ENCODE measurements around the gene DAZAP1. TPM values are rescaled to one million over a fixed set of nuclear protein-coding genes. Genes with fewer than 3 reads are reported as not detected.
A peak's percentile ranks its signal among the peaks of the same experiment; 100 is the strongest.
"Not testable (repeated sequence)": the region's sequence is repeated elsewhere in the genome, so short reads cannot be mapped to it uniquely, and the experiment has no call there.

The DAZAP1 gene
- total and polyA plus RNA-seq, 2 experiments from 2014 or later, result 35.8 to 46.8 TPM

DNA sequence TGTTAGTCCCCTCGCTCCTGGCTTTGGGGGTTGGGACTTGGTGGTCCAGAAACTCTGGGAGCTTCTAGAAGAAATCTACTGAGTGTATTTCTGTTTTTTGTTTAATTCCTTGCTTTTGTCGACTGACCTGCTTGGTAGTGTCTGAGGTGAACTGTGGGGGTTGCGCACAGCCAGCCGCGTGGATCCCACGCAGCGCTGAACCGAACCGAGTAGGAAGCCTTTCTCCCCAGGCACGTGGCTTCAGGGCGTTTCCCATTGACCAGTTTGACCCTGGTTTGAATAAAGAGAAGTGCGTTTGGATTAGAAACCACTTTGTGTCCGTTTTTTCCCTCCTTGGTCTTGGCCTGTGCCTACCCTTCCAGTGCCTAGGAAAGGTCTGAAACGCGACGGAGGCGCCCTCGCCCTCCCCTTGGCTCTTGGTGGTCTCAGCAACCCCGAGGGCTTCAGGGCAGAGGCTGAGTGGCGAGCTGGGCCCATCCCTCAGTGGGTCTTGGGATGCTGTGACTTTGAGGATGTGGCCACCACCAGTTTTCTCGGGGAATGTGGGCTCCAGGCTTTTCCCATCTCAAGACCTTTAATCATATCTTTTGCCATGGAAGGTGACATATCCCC is 28.1 kb downstream of the DAZAP1 start:
- no peak overlapping the region for H3K4me3 ChIP-seq
- H3K79me2 ChIP-seq, result peaks cover 28% of the 10 kb centered on the region
- H4K20me1 ChIP-seq (ENCODE audit: insufficient read depth, poor library complexity, severe bottlenecking), result peaks cover 17% of the 10 kb centered on the region
- H3K4me1 ChIP-seq (ENCODE audit: insufficient read depth), result peaks cover 5% of the 10 kb centered on the region
- no peak overlapping the region for H2AFZ ChIP-seq
- no peak for TF ChIP-seq CTCF (IDR thresholded peaks at IDR 0.05; ENCODE audit: poor library complexity)
- no peak for TF ChIP-seq EZH2 (IDR thresholded peaks at IDR 0.05; ENCODE audit: borderline replicate concordance)
- TF ChIP-seq EZH2phosphoT487 (IDR thresholded peaks at IDR 0.05; ENCODE audit: low read depth, severe bottlenecking, unreplicated experiment), result no peak
- no peaks in the 10 kb centered on the region for H3K9me2 ChIP-seq (replicated peaks; ENCODE audit: insufficient read depth)
- no peaks in the 10 kb centered on the region for H3K36me3 ChIP-seq (replicated peaks; ENCODE audit: insufficient read depth, low read depth)
- H3K27ac ChIP-seq, result no peak overlapping the region
- H3K4me2 ChIP-seq, result no peak overlapping the region
- 95% methylated on average over 21 of the region's 21 CpGs for WGBS (ENCODE audit: low lambda C conversion rate, missing lambda C conversion rate)
- no peaks in the 10 kb centered on the region for H3K27me3 ChIP-seq
- no peak for DNase-seq (ENCODE audit: low spot score)
- no peaks in the 10 kb centered on the region for H3K9me3 ChIP-seq (ENCODE audit: low read depth)

DNA sequence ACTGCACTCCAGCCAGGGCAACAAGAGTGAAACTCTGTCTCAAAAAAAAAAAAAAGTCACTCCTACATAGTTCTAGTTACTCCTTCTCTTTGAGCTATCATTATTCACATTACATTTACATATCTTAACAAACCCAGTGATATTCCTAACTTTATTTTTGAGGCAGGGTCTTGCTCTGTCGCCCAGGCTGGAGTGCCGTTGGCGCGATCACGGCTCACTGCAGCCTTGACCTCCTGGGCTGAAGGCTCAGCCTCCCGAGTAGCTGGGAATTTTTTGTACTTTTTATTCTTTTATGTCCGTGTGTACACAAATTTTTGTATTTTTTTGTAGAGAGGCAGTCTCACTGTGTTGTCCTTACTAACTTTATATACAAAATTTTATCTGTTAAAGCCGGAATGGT is 30.2 kb downstream of the DAZAP1 start:
- Histone ChIP-seq H3K9me2 (replicated peaks; ENCODE audit: insufficient read depth) (no peaks in the 10 kb centered on the region), H3K4me2 (peak overlapping the region; percentile 51), H3K4me1 (ENCODE audit: insufficient read depth) (peaks cover 5% of the 10 kb centered on the region), H3K4me3 (no peak overlapping the region), H3K27me3 (no peaks in the 10 kb centered on the region), H3K36me3 (replicated peaks; ENCODE audit: insufficient read depth, low read depth) (no peaks in the 10 kb centered on the region), H3K79me2 (peaks cover 28% of the 10 kb centered on the region), H2AFZ (no peak overlapping the region), H3K9me3 (ENCODE audit: low read depth) (no peaks in the 10 kb centered on the region), H4K20me1 (ENCODE audit: insufficient read depth, poor library complexity, severe bottlenecking) (peaks cover 36% of the 10 kb centered on the region), H3K27ac (peak overlapping the region; percentile 76)
- TF ChIP-seq EZH2 (IDR thresholded peaks at IDR 0.05; ENCODE audit: borderline replicate concordance) (no peak), EZH2phosphoT487 (IDR thresholded peaks at IDR 0.05; ENCODE audit: low read depth, severe bottlenecking, unreplicated experiment) (no peak)
- WGBS (ENCODE audit: low lambda C conversion rate, missing lambda C conversion rate), result 76% methylated on average over 8 of the region's 8 CpGs
- no peak for DNase-seq (ENCODE audit: low spot score)

DNA sequence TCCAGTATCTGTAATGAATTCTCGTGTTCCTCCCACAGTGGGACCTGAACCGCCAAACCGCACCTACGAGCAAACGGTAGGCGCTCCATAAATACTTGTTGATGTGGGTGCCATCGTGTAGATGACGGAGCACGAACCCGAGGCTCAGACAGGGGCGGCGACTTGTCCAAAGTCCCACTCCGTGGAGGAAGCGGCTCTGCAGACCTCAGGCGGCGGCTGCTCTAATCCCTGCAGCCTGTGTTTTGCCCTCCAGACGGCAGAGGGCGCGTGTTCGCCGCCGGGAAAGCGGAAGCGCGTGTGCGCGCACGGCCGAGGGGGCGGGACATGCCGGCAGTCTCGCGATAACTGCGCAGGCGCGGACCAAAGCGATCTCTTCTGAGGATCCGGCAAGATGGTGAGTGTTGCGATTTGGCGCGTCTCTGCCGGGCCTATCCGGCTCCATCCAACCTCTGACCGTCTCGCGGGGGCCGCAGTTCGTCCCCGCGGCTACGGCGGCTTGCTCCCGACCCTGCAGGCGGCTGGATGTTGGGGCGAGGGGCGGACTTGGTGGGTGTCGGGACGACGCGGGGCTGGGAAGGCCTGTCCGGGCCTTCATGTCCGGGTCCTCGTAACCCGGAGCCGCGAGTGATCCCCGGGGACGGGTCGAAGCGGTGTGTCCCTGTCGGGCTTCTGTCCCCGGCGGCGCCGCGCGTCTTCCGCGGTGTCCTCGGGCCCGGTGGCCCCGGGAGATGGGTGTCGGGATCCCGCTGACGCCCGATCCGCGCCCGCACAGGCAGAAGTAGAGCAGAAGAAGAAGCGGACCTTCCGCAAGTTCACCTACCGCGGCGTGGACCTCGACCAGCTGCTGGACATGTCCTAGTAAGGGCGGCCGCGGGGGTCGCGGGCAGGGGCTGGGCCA is 30.9 kb downstream of the DAZAP1 start, which contains the start of gene RPS15:
Gene RPS15, plus strand, starts transcription at position 362 of the 898 bp plus-strand sequence. Its CDS starts 30 bp downstream, at position 392.
- H3K9me3 ChIP-seq (ENCODE audit: low read depth), result no peaks in the 10 kb centered on the region
- peak; percentile 98 for DNase-seq (ENCODE audit: low spot score)
- H3K36me3 ChIP-seq (replicated peaks; ENCODE audit: insufficient read depth, low read depth), result no peaks in the 10 kb centered on the region
- 2% methylated on average over 98 of the region's 100 CpGs for WGBS (ENCODE audit: low lambda C conversion rate, missing lambda C conversion rate)
- no peaks in the 10 kb centered on the region for H3K9me2 ChIP-seq (replicated peaks; ENCODE audit: insufficient read depth)
- peak; percentile 95 for TF ChIP-seq CTCF (IDR thresholded peaks at IDR 0.05; ENCODE audit: poor library complexity)
- no peak for TF ChIP-seq EZH2phosphoT487 (IDR thresholded peaks at IDR 0.05; ENCODE audit: low read depth, severe bottlenecking, unreplicated experiment)
- H4K20me1 ChIP-seq (ENCODE audit: insufficient read depth, poor library complexity, severe bottlenecking), result peaks cover 41% of the 10 kb centered on the region
- H3K4me3 ChIP-seq, result peak within 1 kb of the TSS; percentile 59
- H3K27ac ChIP-seq, result peak within 1 kb of the TSS; percentile 95
- peaks cover 28% of the 10 kb centered on the region for H3K79me2 ChIP-seq
- H3K4me2 ChIP-seq, result peak within 1 kb of the TSS; percentile 98
- no peaks in the 10 kb centered on the region for H3K27me3 ChIP-seq
- peak within 1 kb of the TSS; percentile 22 for H2AFZ ChIP-seq
- H3K4me1 ChIP-seq (ENCODE audit: insufficient read depth), result peaks cover 5% of the 10 kb centered on the region

DNA sequence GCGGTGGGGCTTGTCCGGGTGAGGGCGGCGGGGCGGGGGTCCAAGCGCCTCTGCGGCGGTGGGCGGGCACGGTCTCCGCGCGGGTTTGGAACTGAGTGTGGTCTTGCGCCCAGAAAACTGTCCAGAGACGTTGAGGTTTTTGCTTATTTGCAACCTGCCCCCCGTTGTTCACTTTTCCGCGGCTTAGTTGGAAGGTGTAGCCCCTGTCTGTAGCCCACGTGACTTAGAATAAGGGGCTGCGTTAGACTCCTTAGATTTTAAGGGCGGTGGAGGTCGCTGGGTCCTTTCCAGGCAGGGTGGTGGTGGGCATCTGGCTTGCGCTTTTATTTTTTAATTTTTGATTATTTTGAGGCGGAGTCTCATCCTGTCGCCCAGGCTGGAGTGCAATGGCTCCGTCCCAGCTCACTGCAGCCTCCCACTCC is 31.6 kb downstream of the DAZAP1 start:
- Histone ChIP-seq H3K9me3 (ENCODE audit: low read depth) (no peaks in the 10 kb centered on the region), H3K4me3 (peak overlapping the region; percentile 59), H3K4me1 (ENCODE audit: insufficient read depth) (peaks cover 9% of the 10 kb centered on the region), H3K27ac (peak overlapping the region; percentile 95), H2AFZ (no peak overlapping the region), H3K79me2 (peaks cover 28% of the 10 kb centered on the region), H3K36me3 (replicated peaks; ENCODE audit: insufficient read depth, low read depth) (no peaks in the 10 kb centered on the region), H3K9me2 (replicated peaks; ENCODE audit: insufficient read depth) (no peaks in the 10 kb centered on the region), H3K4me2 (peak overlapping the region; percentile 98), H3K27me3 (no peaks in the 10 kb centered on the region), H4K20me1 (ENCODE audit: insufficient read depth, poor library complexity, severe bottlenecking) (peaks cover 41% of the 10 kb centered on the region)
- 3% methylated on average over 14 of the region's 26 CpGs for WGBS (ENCODE audit: low lambda C conversion rate, missing lambda C conversion rate)
- peak; percentile 39 for DNase-seq (ENCODE audit: low spot score)
- no peak for TF ChIP-seq EZH2phosphoT487 (IDR thresholded peaks at IDR 0.05; ENCODE audit: low read depth, severe bottlenecking, unreplicated experiment)
- TF ChIP-seq EZH2 (IDR thresholded peaks at IDR 0.05; ENCODE audit: borderline replicate concordance), result no peak
- TF ChIP-seq CTCF (IDR thresholded peaks at IDR 0.05; ENCODE audit: poor library complexity), result no peak

DNA sequence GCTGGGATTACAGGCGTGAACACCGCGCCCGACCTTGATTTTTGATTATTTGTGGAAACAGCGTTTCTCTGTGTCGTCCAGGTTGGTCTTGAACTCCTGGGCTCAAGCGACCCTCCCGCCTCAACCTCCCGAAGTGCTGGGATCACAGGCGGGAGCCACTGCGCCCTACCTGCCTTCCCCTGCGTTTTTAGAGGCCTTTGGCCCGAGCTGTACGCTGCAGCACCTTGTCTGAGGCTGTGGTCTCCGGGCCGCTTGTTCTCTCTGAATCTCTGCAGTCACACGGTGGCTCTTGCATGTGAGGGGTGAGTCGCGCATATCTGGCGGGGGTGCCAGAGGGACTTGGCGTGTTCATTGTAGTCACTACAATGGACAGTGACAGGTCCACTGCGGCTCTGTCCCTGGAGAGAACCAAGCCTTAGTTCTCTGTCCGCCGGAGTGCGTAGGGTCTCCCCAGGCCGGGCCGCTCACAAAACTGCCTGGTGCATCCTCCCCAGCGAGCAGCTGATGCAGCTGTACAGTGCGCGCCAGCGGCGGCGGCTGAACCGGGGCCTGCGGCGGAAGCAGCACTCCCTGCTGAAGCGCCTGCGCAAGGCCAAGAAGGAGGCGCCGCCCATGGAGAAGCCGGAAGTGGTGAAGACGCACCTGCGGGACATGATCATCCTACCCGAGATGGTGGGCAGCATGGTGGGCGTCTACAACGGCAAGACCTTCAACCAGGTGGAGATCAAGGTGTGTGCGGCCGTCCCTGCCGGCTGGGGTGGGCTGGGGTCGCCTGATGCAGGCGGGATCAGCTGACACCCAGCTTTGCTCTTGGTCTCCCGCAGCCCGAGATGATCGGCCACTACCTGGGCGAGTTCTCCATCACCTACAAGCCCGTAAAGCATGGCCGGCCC is 32.4 kb downstream of the DAZAP1 start:
- not testable (repeated sequence) for H3K9me3 ChIP-seq (ENCODE audit: low read depth); H3K27me3 ChIP-seq; H3K27ac ChIP-seq; H3K36me3 ChIP-seq (replicated peaks; ENCODE audit: insufficient read depth, low read depth); H3K9me2 ChIP-seq (replicated peaks; ENCODE audit: insufficient read depth); DNase-seq (ENCODE audit: low spot score); H2AFZ ChIP-seq
- peaks cover 28% of the 10 kb centered on the region for H3K79me2 ChIP-seq
- peaks cover 41% of the 10 kb centered on the region for H4K20me1 ChIP-seq (ENCODE audit: insufficient read depth, poor library complexity, severe bottlenecking)
- peak overlapping the region; percentile 59 for H3K4me3 ChIP-seq
- H3K4me2 ChIP-seq, result peak overlapping the region; percentile 98
- H3K4me1 ChIP-seq (ENCODE audit: insufficient read depth), result peaks cover 14% of the 10 kb centered on the region
- 85% methylated on average over 57 of the region's 57 CpGs for WGBS (ENCODE audit: low lambda C conversion rate, missing lambda C conversion rate)

Measured in hepatocyte (in vitro differentiated cells).